Gastrocnemius medialis (tissue), 4 donors: ENCODE results near the gene MUC5B. TPM values are rescaled to one million over a fixed set of nuclear protein-coding genes. Genes with fewer than 3 reads are reported as not detected.

Experiments used
- ATAC-seq, 2 donors: fragments of 150-250 bp; one replicate each; pipeline ENCODE4 v1.9.1; 2016
- DNase-seq, 2 donors: peaks; one replicate each; pipeline ENCODE4 v3.0.0-alpha.2; 2019
- H3K27ac ChIP-seq, 4 donors: fragments of 200-600 bp; sonication (generic); 1 replicate in 1 of 4; 2 replicates in 3 of 4; pipeline ENCODE4 v1.5.1; 2016 to 2018; ENCODE audit warnings: mild to moderate bottlenecking in 2 of 4, moderate library complexity in 1 of 4
- H3K27me3 ChIP-seq, 3 donors: fragments of 200-600 bp; sonication (generic) in 2 of 3; 1 replicate in 1 of 3; 2 replicates in 2 of 3; pipeline versions ENCODE4 v1.5.1 to v1.6.0; 2016 to 2019; ENCODE audit warnings: mild to moderate bottlenecking in 1 of 3, moderate library complexity in 1 of 3
- H3K36me3 ChIP-seq, 2 donors: fragments of 200-600 bp; sonication (generic) in 1 of 2; one replicate each; pipeline ENCODE4 v1.5.1; 2017 to 2018
- H3K4me1 ChIP-seq, 2 donors: fragments of 200-600 bp; sonication (generic) in 1 of 2; one replicate each; pipeline ENCODE4 v1.5.1; 2016 to 2017; ENCODE audit warnings: mild to moderate bottlenecking in 2 of 2
- H3K4me3 ChIP-seq, 4 donors: fragments of 200-600 bp; sonication (generic) in 3 of 4; 1 replicate in 1 of 4; 2 replicates in 3 of 4; pipeline ENCODE4 v1.5.1; 2016 to 2019; ENCODE audit warnings: mild to moderate bottlenecking in 2 of 4
- H3K9me3 ChIP-seq, 3 donors: fragments of 200-600 bp; sonication (generic) in 2 of 3; 1 replicate in 1 of 3; 2 replicates in 2 of 3; pipeline ENCODE4 v1.5.1; 2016 to 2019
- POLR2A ChIP-seq, 2 donors: fragments of 450-650 bp; IDR thresholded peaks; one replicate each; pipeline ENCODE4 v1.6.1; 2017; ENCODE audit warnings: antibody characterized with exemption in 2 of 2, mild to moderate bottlenecking in 2 of 2, moderate library complexity in 2 of 2
- in situ Hi-C, 4 donors: fragments of 200-750 bp; cut with MboI; loops; one replicate each; pipeline versions ENCODE4 v1.15.0 to v1.8.0; 2017; ENCODE audit warnings: low sequenced_read_pairs in 4 of 4
- intact Hi-C: fragments of 100-400 bp; cut with DNase I; formaldehyde crosslinking; loops from one replicate; pipeline ENCODE4 v1.15.1; 2023; ENCODE audit warnings: low total_unique reads
- total RNA-seq, 4 donors: library from RNA; depleted of rRNA; stranded (reverse); fragments of >200 nt; gene quantifications; one replicate each; pipeline versions ENCODE4 v1.1.0 to v1.2.3, GENCODE V29; 2016
- TF ChIP-seq, protein P1 (sequence below), 5 experiments: fragments of 450-650 bp in 3 of 5; fragments of 200-600 bp in 2 of 5; sonication (generic) in 2 of 5; IDR thresholded peaks in 4 of 5; conservative IDR thresholded peaks in 1 of 5; 1 replicate in 4 of 5; 2 replicates in 1 of 5; pipeline ENCODE4 v1.5.1; 2016 to 2019; ENCODE audit warnings: antibody characterized with exemption in 5 of 5, mild to moderate bottlenecking in 3 of 5, moderate library complexity in 3 of 5

The MUC5B gene
- total RNA-seq, 4 donors from 2014 or later: 0.17 TPM; not detected in 3

DNA sequence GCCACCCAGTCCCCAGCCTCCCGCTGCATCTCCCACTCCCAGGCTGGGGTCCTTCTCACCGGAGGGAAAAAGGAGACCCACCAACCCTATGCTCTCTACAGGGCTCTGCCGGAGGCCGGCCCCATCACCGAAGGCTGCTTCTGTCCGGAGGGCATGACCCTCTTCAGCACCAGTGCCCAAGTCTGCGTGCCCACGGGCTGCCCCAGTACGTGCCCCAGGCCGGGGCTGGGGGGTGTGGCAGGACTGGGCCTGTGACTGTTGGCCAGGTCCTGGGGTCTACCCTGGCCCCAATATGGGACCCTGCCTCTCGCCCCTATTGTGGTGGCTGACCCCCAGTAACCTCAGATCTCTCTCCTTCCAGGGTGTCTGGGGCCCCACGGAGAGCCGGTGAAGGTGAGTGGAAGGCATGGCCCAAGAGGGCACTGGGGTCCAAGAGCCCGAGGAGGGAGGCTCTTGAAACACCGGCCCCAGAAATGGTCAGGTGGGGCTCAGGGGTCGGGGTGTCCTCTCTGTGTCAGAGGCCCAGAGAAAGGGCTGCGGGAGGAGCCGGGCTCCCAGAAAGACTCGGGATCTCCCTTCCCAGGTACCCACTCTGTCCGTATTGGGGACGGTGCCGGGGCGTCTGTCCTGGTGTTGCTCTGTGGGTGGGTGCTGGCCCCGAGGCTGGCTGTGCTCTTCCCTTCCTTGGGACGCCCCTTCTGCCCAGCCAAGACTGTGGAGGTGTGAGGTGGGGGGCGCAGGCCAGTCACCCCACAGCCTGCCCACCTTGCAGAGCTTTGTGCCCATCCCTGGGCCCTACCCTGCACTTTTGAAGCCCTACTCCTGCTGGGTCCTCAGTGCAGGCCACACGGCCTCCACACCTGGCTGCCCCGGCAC lies 26.1 kb upstream of the MUC5B start:
- peaks cover 30 to 47% (median 41%) of the 10 kb centered on the region in 3 donors for H3K27me3 ChIP-seq
- H3K27ac ChIP-seq: no peak overlapping the region
- intact Hi-C loops (no loop called here), in situ Hi-C loops (no loop called here)
- no peak overlapping the region for H3K4me3 ChIP-seq
- H3K36me3 ChIP-seq: no peaks in the 10 kb centered on the region
- peak in 1 of 2 donors; percentile 8 for DNase-seq
- no peak for ATAC-seq
- no peak for TF ChIP-seq POLR2A (IDR thresholded peaks at IDR 0.05)
- TF ChIP-seq, protein P1, sequence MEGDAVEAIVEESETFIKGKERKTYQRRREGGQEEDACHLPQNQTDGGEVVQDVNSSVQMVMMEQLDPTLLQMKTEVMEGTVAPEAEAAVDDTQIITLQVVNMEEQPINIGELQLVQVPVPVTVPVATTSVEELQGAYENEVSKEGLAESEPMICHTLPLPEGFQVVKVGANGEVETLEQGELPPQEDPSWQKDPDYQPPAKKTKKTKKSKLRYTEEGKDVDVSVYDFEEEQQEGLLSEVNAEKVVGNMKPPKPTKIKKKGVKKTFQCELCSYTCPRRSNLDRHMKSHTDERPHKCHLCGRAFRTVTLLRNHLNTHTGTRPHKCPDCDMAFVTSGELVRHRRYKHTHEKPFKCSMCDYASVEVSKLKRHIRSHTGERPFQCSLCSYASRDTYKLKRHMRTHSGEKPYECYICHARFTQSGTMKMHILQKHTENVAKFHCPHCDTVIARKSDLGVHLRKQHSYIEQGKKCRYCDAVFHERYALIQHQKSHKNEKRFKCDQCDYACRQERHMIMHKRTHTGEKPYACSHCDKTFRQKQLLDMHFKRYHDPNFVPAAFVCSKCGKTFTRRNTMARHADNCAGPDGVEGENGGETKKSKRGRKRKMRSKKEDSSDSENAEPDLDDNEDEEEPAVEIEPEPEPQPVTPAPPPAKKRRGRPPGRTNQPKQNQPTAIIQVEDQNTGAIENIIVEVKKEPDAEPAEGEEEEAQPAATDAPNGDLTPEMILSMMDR (IDR thresholded peaks at IDR 0.05 in 4 of 5, conservative IDR thresholded peaks at IDR 0.05 in 1 of 5): no peak
- no peaks in the 10 kb centered on the region for H3K9me3 ChIP-seq
- no peaks in the 10 kb centered on the region for H3K4me1 ChIP-seq

DNA sequence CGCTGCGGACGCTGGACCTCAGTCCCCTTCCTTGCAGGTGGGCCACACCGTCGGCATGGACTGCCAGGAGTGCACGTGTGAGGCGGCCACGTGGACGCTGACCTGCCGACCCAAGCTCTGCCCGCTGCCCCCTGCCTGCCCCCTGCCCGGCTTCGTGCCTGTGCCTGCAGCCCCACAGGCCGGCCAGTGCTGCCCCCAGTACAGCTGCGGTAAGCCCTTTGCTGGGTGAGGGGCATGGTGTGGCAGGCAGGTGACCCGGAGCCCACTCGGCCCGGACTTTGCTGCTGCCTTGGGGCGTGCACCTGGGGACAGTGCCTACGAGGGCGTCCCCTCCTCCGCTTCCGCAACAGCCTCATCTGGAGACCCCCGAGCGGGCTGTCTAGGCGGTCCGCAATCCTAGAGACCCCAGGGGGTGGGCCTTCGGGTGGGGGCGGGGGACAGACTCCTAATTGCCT lies 25.4 kb upstream of the MUC5B start:
- DNase-seq: peak in 1 of 2 donors; percentile 7
- Histone ChIP-seq H3K36me3 (no peaks in the 10 kb centered on the region), H3K4me1 (no peaks in the 10 kb centered on the region), H3K27ac (no peak overlapping the region), H3K9me3 (no peaks in the 10 kb centered on the region), H3K27me3 (peaks cover 30 to 47% (median 41%) of the 10 kb centered on the region in 3 donors), H3K4me3 (no peak overlapping the region)
- in situ Hi-C loops (no loop called here), intact Hi-C loops (no loop called here)
- ATAC-seq: no peak
- TF ChIP-seq, protein P1 (IDR thresholded peaks at IDR 0.05 in 4 of 5, conservative IDR thresholded peaks at IDR 0.05 in 1 of 5): no peak
- TF ChIP-seq POLR2A (IDR thresholded peaks at IDR 0.05): no peak

DNA sequence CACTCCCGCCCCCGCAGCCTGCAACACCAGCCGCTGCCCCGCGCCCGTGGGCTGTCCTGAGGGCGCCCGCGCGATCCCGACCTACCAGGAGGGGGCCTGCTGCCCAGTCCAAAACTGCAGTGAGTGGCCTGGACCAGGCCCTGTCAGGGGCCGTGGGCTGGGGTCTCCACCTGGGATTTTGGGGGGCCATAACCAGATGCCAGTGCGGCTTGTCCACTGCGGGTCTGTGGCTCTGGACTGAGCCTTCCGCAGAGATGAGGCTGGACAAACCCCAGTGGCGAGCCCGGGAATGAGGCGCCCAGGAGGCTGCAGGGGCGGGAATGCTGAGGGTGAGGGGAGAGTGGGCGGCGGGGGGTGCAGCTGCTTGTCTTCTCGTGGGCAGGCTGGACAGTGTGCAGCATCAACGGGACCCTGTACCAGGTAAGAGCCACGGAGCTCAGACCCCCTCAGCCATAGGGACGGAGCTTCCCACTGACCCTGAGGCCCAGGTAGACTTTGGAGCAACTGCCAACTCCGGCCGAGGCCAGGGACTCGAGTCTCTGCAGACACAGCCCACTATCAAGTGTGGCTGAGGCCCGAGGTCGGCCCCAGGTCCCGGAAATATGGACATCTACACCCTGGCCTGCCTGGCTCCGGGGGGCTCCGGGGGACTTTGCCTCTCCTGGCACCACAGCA lies 24.8 kb upstream of the MUC5B start:
- H3K4me1 ChIP-seq: no peaks in the 10 kb centered on the region
- H3K27me3 ChIP-seq: peaks cover 29 to 47% (median 41%) of the 10 kb centered on the region in 3 donors
- intact Hi-C loops (no loop called here), in situ Hi-C loops (no loop called here)
- H3K9me3 ChIP-seq: no peaks in the 10 kb centered on the region
- DNase-seq (peak in 1 of 2 donors; percentile 6), ATAC-seq (no peak)
- no peaks in the 10 kb centered on the region for H3K36me3 ChIP-seq
- H3K4me3 ChIP-seq: no peak overlapping the region
- no peak for TF ChIP-seq POLR2A (IDR thresholded peaks at IDR 0.05)
- TF ChIP-seq, protein P1 (IDR thresholded peaks at IDR 0.05 in 4 of 5, conservative IDR thresholded peaks at IDR 0.05 in 1 of 5): no peak
- no peak overlapping the region for H3K27ac ChIP-seq

DNA sequence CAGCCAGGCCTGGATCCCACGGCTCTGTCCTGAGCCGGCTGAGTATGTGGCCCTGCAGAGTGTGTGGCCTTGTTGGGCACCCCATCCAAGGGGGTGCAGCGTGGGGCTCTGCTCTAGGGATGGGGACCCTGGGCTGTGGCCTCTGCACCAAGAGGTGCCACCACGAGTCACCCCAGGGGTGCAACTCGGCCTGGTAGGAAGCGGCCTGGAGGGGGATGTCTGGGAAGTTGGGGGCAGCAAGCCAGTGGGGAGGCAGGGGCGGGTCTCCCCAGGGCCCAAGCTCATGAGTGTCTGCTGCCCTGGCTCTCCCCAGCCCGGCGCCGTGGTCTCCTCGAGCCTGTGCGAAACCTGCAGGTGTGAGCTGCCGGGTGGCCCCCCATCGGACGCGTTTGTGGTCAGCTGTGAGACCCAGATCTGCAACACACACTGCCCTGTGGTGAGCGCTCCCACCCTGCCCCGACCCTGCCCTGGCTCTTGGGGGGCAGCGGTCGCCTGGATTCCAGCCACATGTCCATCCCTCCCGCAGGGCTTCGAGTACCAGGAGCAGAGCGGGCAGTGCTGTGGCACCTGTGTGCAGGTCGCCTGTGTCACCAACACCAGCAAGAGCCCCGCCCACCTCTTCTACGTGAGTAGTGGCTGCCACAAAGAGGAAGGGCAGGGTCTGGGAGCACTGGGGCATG lies 24.2 kb upstream of the MUC5B start:
- Histone ChIP-seq H3K27ac (no peak overlapping the region), H3K4me3 (no peak overlapping the region), H3K4me1 (no peaks in the 10 kb centered on the region), H3K36me3 (no peaks in the 10 kb centered on the region), H3K9me3 (no peaks in the 10 kb centered on the region), H3K27me3 (peaks cover 34 to 50% (median 41%) of the 10 kb centered on the region in 3 donors)
- intact Hi-C loops (no loop called here), in situ Hi-C loops (no loop called here)
- ATAC-seq (no peak), DNase-seq (peak in 1 of 2 donors; percentile 5)
- no peak for TF ChIP-seq POLR2A (IDR thresholded peaks at IDR 0.05)
- TF ChIP-seq, protein P1 (IDR thresholded peaks at IDR 0.05 in 4 of 5, conservative IDR thresholded peaks at IDR 0.05 in 1 of 5): no peak
